VCaP (cell line): ENCODE data around the gene HOATZ.

Experiments
- H3K27ac ChIP-seq: fragments of 450-650 bp; 2 replicates; pipeline ENCODE4 v1.5.1; 2017
- CTCF ChIP-seq: fragments of 450-650 bp; conservative IDR thresholded peaks from 2 replicates; pipeline ENCODE4 v1.5.1; 2017; ENCODE audit warnings: mild to moderate bottlenecking, moderate library complexity

HOATZ gene

GRCh38 chr11:111530091-111530490 is 15.5 kb downstream of the HOATZ start:
- TF ChIP-seq CTCF, result no peak
- no peak overlapping the region for H3K27ac ChIP-seq

DNA sequence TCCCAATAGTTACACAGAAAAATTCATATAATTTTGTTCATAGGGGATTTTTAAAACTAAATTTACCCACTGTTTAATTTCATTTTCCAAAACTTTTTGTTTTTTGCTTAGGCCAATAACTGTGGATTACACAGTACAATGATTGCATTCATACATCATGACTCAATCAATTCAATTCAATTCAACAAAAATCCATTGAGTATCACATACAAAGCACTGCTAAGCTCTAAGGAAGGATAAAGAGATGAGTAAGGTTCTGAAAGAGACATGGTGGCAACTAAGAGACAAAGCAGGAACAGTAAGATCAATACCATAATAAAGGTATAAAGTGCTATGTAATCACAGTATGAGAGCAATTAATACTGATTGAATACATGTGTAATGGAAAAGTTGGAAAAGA is 16.6 kb downstream of the HOATZ start:
- H3K27ac ChIP-seq, result no peak overlapping the region
- TF ChIP-seq CTCF, result no peak

DNA sequence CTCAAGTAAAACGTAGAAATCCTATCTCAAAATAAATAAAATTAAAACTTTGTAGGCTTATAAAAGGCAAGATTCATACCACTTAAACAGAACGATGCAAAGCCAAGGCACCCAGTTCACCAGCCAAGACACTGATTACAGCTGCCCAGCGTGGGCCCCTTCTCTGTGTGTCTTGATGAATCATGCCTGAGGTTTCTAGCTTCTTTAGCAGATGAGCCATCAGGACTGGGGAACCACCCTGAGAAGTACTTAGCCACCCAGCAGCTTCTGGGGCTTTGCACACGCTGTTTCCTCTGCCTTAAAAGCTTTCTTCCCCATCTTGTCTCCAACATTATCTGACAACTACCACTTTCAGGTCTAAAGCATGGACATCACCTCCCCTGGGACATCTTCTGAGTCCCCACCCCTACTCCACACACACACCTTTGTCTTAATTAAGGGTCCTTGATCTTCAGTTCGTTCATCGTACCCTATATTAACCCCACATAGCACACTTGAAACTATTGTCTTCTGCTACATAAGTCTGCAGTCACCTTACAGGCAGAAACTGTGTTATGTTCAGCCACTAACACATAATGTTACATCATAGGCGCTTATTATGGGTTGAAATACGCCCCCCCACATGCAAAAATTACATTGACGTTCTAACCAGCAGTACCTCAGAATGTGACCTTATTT is 17.2 kb downstream of the HOATZ start:
- H3K27ac ChIP-seq, result no peak overlapping the region
- TF ChIP-seq CTCF, result no peak

DNA sequence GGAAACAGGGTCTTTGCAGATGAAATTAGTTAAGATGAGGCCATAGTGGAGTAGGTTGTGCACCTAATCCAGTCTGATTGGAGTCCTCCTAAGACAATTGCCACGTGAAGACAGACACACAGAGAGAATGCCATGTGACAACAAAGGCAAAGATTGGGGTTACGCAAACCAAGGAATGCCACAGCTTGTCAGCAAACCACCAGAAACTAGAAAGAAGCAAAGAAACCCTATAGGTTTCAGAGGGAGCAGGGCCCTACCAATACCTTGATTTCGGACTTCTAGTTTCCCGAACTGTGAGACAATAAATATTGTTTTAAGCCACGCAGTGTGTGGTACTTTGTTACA is 17.8 kb downstream of the HOATZ start:
- no peak overlapping the region for H3K27ac ChIP-seq

DNA sequence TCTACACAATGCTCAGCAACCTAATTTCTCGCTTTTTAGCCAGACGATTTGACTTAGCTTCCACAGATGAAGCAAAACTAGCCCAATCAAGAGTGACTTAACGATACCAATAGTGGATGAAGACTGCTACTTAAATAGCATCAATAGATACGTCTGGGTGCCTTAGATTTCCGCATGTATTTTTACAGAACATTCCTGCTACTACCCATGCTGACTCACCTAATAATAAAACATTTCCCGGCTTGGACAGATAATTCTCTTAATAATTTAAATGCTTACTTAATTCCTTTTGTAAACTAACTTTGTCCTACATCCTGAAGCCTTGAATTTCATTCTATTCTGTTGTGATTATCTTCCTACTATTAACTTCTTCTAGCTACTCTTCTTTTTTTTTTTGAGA is 20.7 kb downstream of the HOATZ start:
- TF ChIP-seq CTCF, result no peak
- H3K27ac ChIP-seq, result no peak overlapping the region

More for the DNA sequence above, 17.8 kb downstream of the HOATZ start:
- no peak for TF ChIP-seq CTCF

DNA sequence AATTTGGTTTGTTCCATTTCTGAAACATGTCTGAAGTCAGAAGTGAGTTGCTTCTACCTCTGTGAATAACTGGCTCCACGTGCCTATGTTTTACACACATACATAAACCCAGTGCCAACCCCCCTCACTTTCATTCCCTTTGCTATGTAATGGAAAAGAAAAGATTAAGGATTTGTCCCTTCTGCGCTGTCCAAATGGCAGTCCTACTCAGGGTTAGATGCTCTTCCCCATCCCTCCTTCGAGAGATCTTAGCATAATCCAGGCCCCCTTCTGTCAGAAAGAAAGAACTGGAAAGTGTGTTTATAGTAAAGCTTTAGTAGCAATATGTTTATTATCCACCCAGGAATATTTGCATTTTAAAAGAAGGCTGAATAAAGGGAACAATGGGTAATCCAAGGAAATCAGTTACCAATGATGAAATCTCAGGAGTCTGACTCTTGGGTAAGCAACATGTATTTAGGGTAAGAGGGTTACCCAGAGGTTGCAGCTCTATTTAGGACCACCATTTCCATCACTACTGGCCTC is 22.8 kb downstream of the HOATZ start:
- H3K27ac ChIP-seq, result no peak overlapping the region
- no peak for TF ChIP-seq CTCF

GRCh38 chr11:111538407-111539114 is 24.0 kb downstream of the HOATZ start:
- no peak for TF ChIP-seq CTCF
- H3K27ac ChIP-seq, result no peak overlapping the region
